NCI-H187 treated with DMSO at 0.1 percent for 48 hours (cell line): Measurements from ENCODE around the gene INTU.

Source experiments
- DNase-seq: peaks from one replicate; lab custom pipeline; 2025; lab: John Stamatoyannopoulos, UW

The INTU gene

GRCh38 chr4:127748957-127749356 is 116.2 kb downstream of the INTU start:
- DNase-seq = no peak

- no peak for DNase-seq
These were observed 124.1 kb downstream of the INTU start for GRCh38 chr4:127756906-127757305.

- DNase-seq = no peak
These were observed 126.6 kb downstream of the INTU start for GRCh38 chr4:127759228-127759820.

- DNase-seq = no peak
These were observed 127.1 kb downstream of the INTU start for GRCh38 chr4:127759893-127760292.

GRCh38 chr4:127771535-127772275 is 138.9 kb downstream of the INTU start:
- DNase-seq = no peak

- DNase-seq = no peak
These were observed 140.3 kb downstream of the INTU start for GRCh38 chr4:127772769-127773671.

GRCh38 chr4:127775843-127776242 is 143.1 kb downstream of the INTU start:
- no peak for DNase-seq
